Activated CD8-positive, alpha-beta T cell treated with anti-CD3 and anti-CD28 coated beads for 36 hours (primary cell): ENCODE measurements around the gene RPL41. TPM values are rescaled to one million over a fixed set of nuclear protein-coding genes. Genes with fewer than 3 reads are reported as not detected.

Experiments used
- ATAC-seq: fragments of 200-7000 bp; cut with Tn5 transposase; one replicate; pipeline ENCODE4 v1.10.0; 2021; ENCODE audit warnings: mild to moderate bottlenecking, moderate library complexity
- CTCF ChIA-PET: fragments of 350-600 bp; sonication (Branson Sonifier 250); formaldehyde crosslinking; loops from one replicate; lab custom pipeline; 2021; ENCODE audit warnings: antibody characterized with exemption; lab: Charles Lee
- POLR2A ChIA-PET: fragments of 350-600 bp; sonication (Branson Sonifier 250); formaldehyde crosslinking; loops from one replicate; lab custom pipeline; 2021; ENCODE audit warnings: antibody characterized with exemption; lab: Charles Lee
- DNase-seq: peaks from one replicate; pipeline ENCODE4 v3.0.0-alpha.2; 2020
- H3K27ac Mint-ChIP-seq: one replicate; pipeline ENCODE4 v1.8.0; 2021; ENCODE audit warnings: mild to moderate bottlenecking, mixed read lengths
- H3K27me3 Mint-ChIP-seq: one replicate; pipeline ENCODE4 v1.8.0; 2021; ENCODE audit warnings: mixed read lengths
- H3K36me3 Mint-ChIP-seq: one replicate; pipeline ENCODE4 v1.8.0; 2021; ENCODE audit warnings: low read depth, mixed read lengths
- H3K4me1 Mint-ChIP-seq: one replicate; pipeline ENCODE4 v1.8.0; 2021; ENCODE audit warnings: low read depth, mixed read lengths
- H3K4me3 Mint-ChIP-seq: one replicate; pipeline ENCODE4 v1.8.0; 2021; ENCODE audit warnings: mild to moderate bottlenecking, moderate library complexity, mixed read lengths
- H3K9me3 Mint-ChIP-seq: one replicate; pipeline ENCODE4 v1.8.0; 2021; ENCODE audit warnings: mixed read lengths
- intact Hi-C: fragments of 100-400 bp; cut with micrococcal nuclease; formaldehyde crosslinking; loops from one replicate; pipeline ENCODE4 v1.10.0; 2022
- total RNA-seq, 2 experiments: library from RNA; stranded (reverse); gene quantifications; one replicate each; pipeline ENCODE4 v1.2.3, GENCODE V29; 2021
- TF ChIP-seq, protein P1 (sequence below): fragments of 200-600 bp; IDR thresholded peaks from one replicate; pipeline ENCODE4 v1.8.0; 2022; ENCODE audit warnings: antibody characterized with exemption, mild to moderate bottlenecking

Gene RPL41
- total RNA-seq, 2 experiments from 2014 or later = 5,401 to 5,452 TPM

DNA sequence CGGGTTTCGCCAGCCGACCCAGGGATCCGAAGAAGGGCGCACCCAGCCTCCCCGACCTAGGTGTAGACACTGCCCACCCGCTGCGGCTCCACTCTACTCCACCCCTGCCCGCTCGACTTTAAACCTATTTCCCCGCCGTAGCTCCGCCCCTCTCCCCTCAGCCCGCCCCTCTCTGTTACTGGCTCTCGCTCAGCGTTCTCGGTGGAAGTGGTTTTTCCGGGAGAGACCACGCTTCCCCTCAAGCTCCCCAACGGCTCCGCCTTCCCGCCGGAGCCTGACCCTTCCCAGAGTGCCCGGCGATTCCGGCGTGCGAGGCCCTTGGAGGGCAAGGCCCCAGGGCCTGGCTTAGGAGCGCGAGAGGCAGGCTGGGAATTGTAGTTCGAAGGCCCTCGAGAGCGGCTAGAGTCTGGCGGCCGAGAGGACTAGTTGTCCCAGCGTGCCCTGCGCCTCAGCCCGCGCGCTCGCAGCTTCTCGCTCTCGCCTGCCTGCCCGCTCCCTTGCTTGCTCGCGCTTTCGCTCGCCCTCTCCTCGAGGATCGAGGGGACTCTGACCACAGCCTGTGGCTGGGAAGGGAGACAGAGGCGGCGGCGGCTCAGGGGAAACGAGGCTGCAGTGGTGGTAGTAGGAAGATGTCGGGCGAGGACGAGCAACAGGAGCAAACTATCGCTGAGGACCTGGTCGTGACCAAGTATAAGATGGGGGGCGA is 12.2 kb upstream of the RPL41 start, which contains the start of gene PA2G4:
TSS of gene PA2G4 (plus strand) at position 451 of the 706 bp plus-strand sequence. CDS start at position 630, 179 bp downstream.
- H3K4me3 Mint-ChIP-seq = peak within 1 kb of the TSS; percentile 95
- ATAC-seq (peak; percentile 94), DNase-seq (peak; percentile 100)
- ChIA-PET POLR2A (interaction anchor here (0.5 to 9.1 kb wide), 25 partner anchors 9 to 385 kb away, joined by 3 to 162 read pairs (median 7); partner anchors contain the start of genes ERBB3, ESYT1, PYM1 and RAB5B), CTCF (interaction anchor here (0.8 to 8.1 kb wide), 17 partner anchors 9 to 164 kb away, joined by 3 to 53 read pairs (median 6); partner anchors contain the start of genes ERBB3, ESYT1, SMARCC2 and SUOX)
- H3K9me3 Mint-ChIP-seq = no peaks in the 10 kb centered on the region
- peak within 1 kb of the TSS; percentile 99 for H3K27ac Mint-ChIP-seq
- intact Hi-C loops = loop anchor here (1.0 kb wide), 1 partner anchor 48 kb away; the partner anchor contains the start of gene MYL6B
- H3K4me1 Mint-ChIP-seq = peaks cover 47% of the 10 kb centered on the region
- peaks cover 43% of the 10 kb centered on the region for H3K36me3 Mint-ChIP-seq
- TF ChIP-seq, protein P1, sequence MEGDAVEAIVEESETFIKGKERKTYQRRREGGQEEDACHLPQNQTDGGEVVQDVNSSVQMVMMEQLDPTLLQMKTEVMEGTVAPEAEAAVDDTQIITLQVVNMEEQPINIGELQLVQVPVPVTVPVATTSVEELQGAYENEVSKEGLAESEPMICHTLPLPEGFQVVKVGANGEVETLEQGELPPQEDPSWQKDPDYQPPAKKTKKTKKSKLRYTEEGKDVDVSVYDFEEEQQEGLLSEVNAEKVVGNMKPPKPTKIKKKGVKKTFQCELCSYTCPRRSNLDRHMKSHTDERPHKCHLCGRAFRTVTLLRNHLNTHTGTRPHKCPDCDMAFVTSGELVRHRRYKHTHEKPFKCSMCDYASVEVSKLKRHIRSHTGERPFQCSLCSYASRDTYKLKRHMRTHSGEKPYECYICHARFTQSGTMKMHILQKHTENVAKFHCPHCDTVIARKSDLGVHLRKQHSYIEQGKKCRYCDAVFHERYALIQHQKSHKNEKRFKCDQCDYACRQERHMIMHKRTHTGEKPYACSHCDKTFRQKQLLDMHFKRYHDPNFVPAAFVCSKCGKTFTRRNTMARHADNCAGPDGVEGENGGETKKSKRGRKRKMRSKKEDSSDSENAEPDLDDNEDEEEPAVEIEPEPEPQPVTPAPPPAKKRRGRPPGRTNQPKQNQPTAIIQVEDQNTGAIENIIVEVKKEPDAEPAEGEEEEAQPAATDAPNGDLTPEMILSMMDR = no peak
- H3K27me3 Mint-ChIP-seq = no peaks in the 10 kb centered on the region

DNA sequence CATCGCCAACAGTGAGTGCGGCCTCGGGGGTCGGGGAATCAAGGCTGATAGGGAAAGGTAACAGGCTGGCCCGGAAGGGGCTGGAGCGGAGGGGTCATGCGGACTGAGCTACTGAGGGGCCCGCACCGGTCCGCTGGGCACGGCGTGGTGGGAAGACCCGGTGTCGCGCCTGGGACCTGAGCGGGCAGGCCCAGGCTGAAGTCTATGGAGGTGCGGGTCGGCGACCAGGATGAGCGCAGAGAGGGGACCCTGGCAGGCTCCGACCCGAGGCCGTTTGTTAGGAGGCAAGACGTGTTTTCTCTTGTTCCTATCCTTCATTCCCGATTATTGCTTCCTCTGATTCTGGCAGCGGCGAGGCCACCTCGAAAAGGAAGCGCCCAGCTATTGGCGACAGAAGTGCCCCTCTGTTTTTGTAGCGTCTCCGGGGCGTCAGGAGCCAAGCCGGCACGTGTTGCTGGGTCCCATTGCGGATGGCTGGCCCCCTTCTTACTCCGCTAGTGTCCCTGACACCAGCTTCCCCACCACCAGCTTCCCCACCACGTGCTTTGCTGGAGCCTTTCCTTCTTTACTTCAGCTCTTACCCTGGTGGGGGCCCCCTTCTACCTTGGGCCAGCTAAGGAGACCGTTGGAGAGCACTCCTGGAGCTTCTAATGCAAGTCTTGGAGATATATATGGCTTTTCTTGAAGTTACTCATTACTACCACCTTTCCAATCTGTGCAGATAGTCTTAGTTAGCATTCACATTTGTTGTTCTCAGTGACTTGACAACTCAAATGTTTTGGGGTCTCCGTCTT is 11.4 kb upstream of the RPL41 start:
- peaks cover 49% of the 10 kb centered on the region for H3K36me3 Mint-ChIP-seq
- DNase-seq = peak; percentile 50
- H3K27me3 Mint-ChIP-seq = no peaks in the 10 kb centered on the region
- peak overlapping the region; percentile 95 for H3K4me3 Mint-ChIP-seq
- peak overlapping the region; percentile 99 for H3K27ac Mint-ChIP-seq
- ChIA-PET POLR2A (interaction anchor here (0.6 to 9.1 kb wide), 23 partner anchors 8 to 374 kb away, joined by 3 to 162 read pairs (median 6); partner anchors contain the start of genes ERBB3, ESYT1, MYL6 and PYM1), CTCF (interaction anchor here (0.9 to 8.1 kb wide), 16 partner anchors 8 to 165 kb away, joined by 3 to 53 read pairs (median 6); partner anchors contain the start of genes ERBB3, ESYT1, RAB5B and SMARCC2)
- ATAC-seq = peak; percentile 1
- peaks cover 44% of the 10 kb centered on the region for H3K4me1 Mint-ChIP-seq
- intact Hi-C loops = loop anchor here (1.0 kb wide), 1 partner anchor 47 kb away; the partner anchor contains the start of gene MYL6B
- no peaks in the 10 kb centered on the region for H3K9me3 Mint-ChIP-seq
- TF ChIP-seq, protein P1 = no peak

DNA sequence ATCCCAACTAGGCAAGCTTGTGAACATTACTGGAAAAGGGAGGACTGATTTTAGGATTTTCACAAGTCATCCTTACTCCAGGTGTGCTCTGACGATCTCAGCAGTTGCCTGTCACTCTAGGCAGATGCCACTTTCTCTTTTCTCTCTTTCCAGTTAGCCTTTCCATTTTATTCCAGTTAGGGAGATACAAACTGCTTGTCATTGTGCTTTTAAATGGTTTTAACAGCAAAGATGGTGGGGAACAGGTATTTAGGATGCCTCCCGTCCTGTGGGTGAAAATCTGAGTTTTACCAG is 10.9 kb upstream of the RPL41 start:
- no peaks in the 10 kb centered on the region for H3K9me3 Mint-ChIP-seq
- peaks cover 54% of the 10 kb centered on the region for H3K36me3 Mint-ChIP-seq
- H3K27me3 Mint-ChIP-seq = no peaks in the 10 kb centered on the region
- ChIA-PET CTCF (interaction anchor here (1.5 to 8.1 kb wide), 9 partner anchors 8 to 131 kb away, joined by 4 to 53 read pairs (median 8); partner anchors contain the start of genes RAB5B, SMARCC2, SUOX and ZC3H10), POLR2A (interaction anchor here (0.6 to 9.1 kb wide), 12 partner anchors 12 to 178 kb away, joined by 3 to 162 read pairs (median 5); partner anchors contain the start of genes ESYT1, MYL6, PYM1 and RAB5B)
- H3K4me1 Mint-ChIP-seq = peaks cover 46% of the 10 kb centered on the region
- H3K27ac Mint-ChIP-seq = peak overlapping the region; percentile 99
- ATAC-seq (no peak), DNase-seq (no peak)
- intact Hi-C loops = no loop called here
- TF ChIP-seq, protein P1 = no peak
- peak overlapping the region; percentile 95 for H3K4me3 Mint-ChIP-seq

DNA sequence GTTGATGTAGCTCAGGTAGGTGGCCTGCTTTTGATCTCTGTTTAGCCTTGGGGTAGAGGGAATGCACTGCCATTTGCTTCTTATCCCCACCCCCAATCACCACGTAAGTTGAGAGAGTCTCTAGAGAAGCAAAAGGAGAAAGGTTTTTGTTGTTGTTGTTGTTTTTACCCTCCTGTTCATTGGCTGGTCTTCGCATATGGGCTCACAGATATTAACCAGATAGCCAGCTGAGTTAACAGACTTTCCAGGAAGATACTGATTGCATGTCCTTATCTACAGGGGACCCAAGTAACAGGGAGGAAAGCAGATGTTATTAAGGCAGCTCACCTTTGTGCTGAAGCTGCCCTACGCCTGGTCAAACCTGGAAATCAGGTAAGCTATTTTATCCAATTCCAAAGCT is 9.2 kb upstream of the RPL41 start:
- POLR2A ChIA-PET = interaction anchor here (0.6 to 9.1 kb wide), 5 partner anchors 10 to 67 kb away, joined by 3 to 162 read pairs (median 4); partner anchors contain the start of genes RPL41 and ZC3H10

More for the DNA sequence above, 9.2 kb upstream of the RPL41 start:
- no peaks in the 10 kb centered on the region for H3K27me3 Mint-ChIP-seq
- DNase-seq = no peak
- peak overlapping the region; percentile 28 for H3K4me3 Mint-ChIP-seq
- peaks cover 69% of the 10 kb centered on the region for H3K36me3 Mint-ChIP-seq
- no peak for ATAC-seq
- CTCF ChIA-PET = interaction anchor here (1.0 to 8.1 kb wide), 4 partner anchors 11 to 369 kb away, joined by 3 to 53 read pairs (median 8); partner anchors contain the start of gene ZC3H10
- H3K4me1 Mint-ChIP-seq = peaks cover 39% of the 10 kb centered on the region
- no peaks in the 10 kb centered on the region for H3K9me3 Mint-ChIP-seq
- intact Hi-C loops = no loop called here
- TF ChIP-seq, protein P1 = no peak
- H3K27ac Mint-ChIP-seq = peak overlapping the region; percentile 77
